ENCODE measurements around the gene DHRS4.
A peak's percentile ranks its signal among the peaks of the same experiment; 100 is the strongest.

The DHRS4 gene

DNA sequence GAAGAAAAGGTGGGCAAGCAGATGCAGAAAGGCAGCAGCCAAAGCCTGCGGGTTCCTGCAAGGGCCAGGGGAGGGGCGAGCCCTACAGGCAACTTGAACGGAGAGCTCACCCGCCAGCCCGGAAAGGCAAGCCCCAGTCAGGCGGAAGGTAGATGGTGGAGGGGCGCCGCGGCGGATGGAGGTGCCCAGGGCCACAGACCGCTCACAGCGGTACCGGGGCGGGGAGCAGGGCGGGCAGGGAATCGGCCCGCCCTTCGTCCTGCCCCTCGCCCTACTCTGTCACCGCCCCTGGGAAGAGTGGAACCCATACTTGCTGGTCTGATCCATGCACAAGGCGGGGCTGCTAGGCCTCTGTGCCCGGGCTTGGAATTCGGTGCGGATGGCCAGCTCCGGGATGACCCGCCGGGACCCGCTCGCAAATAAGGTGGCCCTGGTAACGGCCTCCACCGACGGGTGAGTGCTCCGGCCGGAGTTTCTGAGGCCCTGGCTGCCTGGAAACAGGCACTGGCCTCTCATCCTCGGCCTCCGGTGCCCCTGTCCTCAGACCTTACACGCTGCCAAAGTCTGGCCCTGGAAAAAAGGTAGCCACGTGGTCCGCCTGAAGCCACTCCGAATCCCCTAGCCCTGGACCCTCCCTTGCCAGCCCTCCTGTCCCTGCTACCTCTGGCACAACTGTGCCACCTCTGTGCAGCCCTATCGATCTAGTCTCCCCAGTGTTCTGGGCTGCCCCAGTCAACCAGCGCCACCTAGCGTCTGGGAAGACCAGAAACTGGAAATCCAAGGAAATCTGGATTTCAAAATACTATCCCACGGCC lies at the start of gene DHRS4:
DHRS4 (plus strand) TSS at position 307 of the 815 bp plus-strand sequence; CDS start at position 326, 19 bp downstream.
- H3K9me3 Mint-ChIP-seq, result no peaks in the 10 kb centered on the region
- peaks cover 30% of the 10 kb centered on the region for H3K4me1 Mint-ChIP-seq
- DNase-seq (ENCODE audit: low spot score in 2 of 2), result peak; percentile 68 to 89
- peaks cover 18% of the 10 kb centered on the region for H3K36me3 Mint-ChIP-seq
- ATAC-seq, result peak; percentile 99
- H3K4me3 Mint-ChIP-seq, result peak within 1 kb of the TSS; percentile 93
- H3K27ac Mint-ChIP-seq, result peak within 1 kb of the TSS; percentile 92

DNA sequence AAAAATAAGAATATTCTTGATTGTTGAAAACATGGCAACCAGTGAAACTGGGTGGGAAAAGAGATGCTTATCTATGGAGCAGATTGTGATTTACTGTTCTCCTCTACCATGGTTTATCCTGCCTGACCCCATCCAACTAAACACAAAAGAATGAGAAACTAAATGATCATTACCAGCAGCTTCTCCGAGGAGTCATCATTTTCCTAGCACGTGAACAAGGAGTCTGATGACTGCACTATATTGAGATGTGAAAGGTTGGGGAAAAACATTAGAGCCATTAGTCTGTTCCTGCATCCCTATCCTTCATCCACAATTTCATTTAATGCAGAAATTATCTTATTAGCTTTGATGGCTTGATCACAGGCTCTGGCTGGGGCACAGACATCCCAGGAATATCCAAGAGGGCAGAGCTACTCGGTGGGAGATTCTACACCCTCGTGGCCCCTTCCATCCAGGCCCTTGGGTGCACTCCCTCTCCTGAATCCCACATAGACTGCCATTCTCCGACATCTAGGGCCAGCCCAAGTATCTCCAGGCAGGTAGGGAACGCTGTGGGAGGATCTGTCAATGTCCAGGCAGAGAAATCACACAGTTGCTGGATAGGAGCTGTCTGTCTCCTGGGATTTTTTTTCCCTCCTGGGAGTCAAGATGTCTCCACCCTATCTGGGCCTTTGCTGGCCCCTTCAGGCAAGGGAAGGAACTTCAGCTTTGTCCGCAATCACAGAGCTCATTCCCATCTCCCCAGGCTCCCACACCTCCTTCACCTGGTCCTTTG lies 43.3 kb upstream of the DHRS4 start:
- peak; percentile 39 for ATAC-seq
- no peaks in the 10 kb centered on the region for H3K9me3 Mint-ChIP-seq
- no peak overlapping the region for H3K4me3 Mint-ChIP-seq
- no peak overlapping the region for H3K27ac Mint-ChIP-seq
- H3K4me1 Mint-ChIP-seq, result peaks cover 6% of the 10 kb centered on the region
- no peak for DNase-seq (ENCODE audit: low spot score in 2 of 2)
- no peaks in the 10 kb centered on the region for H3K36me3 Mint-ChIP-seq

DNA sequence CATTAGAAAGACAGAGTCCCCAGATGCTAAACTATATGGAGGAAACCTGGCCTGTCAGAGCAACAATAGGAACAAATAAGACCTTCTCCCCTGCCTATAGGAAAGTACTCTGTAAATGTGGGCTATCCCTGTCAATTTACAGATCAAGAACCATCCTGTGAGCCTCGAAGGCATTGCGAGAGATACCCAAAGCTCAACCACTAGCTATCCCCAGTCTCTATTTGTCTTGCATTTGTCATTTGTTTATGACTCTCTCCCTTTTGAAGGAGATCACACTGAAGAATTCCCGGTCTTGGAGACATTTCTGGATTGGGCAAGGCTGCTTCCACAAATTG lies 42.7 kb upstream of the DHRS4 start:
- no peak overlapping the region for H3K4me3 Mint-ChIP-seq
- DNase-seq (ENCODE audit: low spot score in 2 of 2), result no peak
- ATAC-seq, result no peak
- peaks cover 6% of the 10 kb centered on the region for H3K4me1 Mint-ChIP-seq
- H3K9me3 Mint-ChIP-seq, result no peaks in the 10 kb centered on the region
- H3K36me3 Mint-ChIP-seq, result no peaks in the 10 kb centered on the region
- no peak overlapping the region for H3K27ac Mint-ChIP-seq

DNA sequence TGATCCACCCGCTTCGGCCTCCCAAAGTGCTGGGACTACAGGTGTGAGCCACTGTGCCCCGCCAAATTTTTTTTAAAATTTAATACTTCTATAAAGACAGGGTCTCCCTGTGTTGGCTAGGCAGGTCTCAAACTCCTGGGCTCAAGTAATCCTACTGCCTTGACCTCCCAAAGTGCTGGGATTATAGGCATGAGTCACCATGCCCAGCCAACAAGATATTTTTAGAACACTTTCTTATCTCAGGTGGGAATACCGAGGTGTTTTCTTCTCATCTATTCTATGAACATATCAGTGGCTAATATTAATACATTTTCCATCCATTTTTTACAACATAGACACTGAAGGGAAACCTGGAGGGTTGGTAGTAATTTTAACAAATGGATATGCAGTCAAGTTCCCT lies 38.0 kb upstream of the DHRS4 start:
- peaks cover 4% of the 10 kb centered on the region for H3K9me3 Mint-ChIP-seq
- ATAC-seq, result no peak
- H3K36me3 Mint-ChIP-seq, result no peaks in the 10 kb centered on the region
- no peak for DNase-seq (ENCODE audit: low spot score in 2 of 2)
- H3K4me1 Mint-ChIP-seq, result no peaks in the 10 kb centered on the region
- H3K4me3 Mint-ChIP-seq, result no peak overlapping the region
- H3K27ac Mint-ChIP-seq, result no peak overlapping the region

DNA sequence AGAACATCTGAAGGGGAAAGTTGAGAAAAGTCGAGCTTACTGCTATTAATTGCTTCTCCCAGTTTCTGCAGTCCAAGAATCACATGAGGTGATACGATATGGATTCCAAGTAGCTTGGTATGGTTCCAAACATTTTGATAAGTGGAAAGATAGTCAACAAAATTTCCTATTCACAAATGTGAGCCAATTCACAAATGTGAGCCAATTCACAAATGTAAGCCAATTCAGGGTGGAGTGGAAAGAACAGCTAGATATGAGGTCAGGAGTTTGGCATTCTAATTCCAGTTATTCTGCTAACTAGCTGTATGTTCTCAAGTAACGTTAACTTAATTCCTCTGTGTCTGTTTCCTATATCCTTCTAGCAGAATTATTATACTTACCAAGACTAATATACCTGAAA lies 37.6 kb upstream of the DHRS4 start:
- no peak for DNase-seq (ENCODE audit: low spot score in 2 of 2)
- Mint-ChIP-seq H3K36me3 (no peaks in the 10 kb centered on the region), H3K9me3 (peaks cover 4% of the 10 kb centered on the region), H3K4me1 (no peaks in the 10 kb centered on the region), H3K27ac (no peak overlapping the region), H3K4me3 (no peak overlapping the region)
- no peak for ATAC-seq

DNA sequence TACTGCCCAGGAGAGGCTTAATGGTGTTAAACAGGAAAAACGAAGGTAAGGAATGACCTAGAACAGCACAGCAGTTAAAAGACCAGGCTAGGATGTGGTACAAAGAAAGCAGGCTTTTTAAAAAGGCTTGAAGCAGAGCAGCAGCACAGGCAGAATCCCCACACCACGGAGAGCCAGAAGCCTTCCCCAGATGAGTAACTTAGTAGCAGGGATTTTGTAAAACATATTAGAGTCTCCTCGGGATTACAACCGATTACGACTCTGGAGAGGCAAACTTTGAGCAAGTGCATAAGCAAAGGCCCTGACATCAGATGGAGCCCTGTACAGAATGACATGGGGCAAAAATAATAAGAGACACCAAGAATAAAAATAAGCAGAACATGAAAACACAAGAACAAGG lies 37.1 kb upstream of the DHRS4 start:
- Mint-ChIP-seq H3K4me1 (no peaks in the 10 kb centered on the region), H3K27ac (no peak overlapping the region)
- ATAC-seq, result no peak

DNA sequence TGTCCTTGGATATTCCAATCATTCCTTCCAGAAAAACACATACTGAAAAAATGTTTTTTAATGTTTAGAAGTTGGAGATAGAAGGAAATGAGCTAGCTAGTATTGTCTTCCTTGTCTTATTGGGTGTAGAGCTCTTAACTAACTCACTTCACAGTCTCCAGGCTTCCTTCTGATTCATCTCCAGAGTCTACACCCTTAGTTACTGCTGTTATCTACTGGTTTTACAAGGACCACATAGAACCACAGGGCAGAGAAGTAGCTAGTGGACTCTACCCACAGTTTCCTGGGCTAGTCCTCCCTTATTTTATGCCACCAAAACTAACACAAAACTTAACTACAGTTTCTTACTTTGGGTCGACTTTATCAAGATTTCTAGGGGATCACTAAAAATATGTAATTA lies 31.0 kb upstream of the DHRS4 start:
- Mint-ChIP-seq H3K4me3 (no peak overlapping the region), H3K27ac (no peak overlapping the region), H3K4me1 (no peaks in the 10 kb centered on the region), H3K36me3 (no peaks in the 10 kb centered on the region), H3K9me3 (peaks cover 4% of the 10 kb centered on the region)
- DNase-seq (ENCODE audit: low spot score in 2 of 2) (no peak), ATAC-seq (no peak)

More for the DNA sequence above, 37.1 kb upstream of the DHRS4 start:
- Mint-ChIP-seq H3K4me3 (no peak overlapping the region), H3K36me3 (no peaks in the 10 kb centered on the region), H3K9me3 (peaks cover 4% of the 10 kb centered on the region)
- DNase-seq (ENCODE audit: low spot score in 2 of 2), result no peak

DNA sequence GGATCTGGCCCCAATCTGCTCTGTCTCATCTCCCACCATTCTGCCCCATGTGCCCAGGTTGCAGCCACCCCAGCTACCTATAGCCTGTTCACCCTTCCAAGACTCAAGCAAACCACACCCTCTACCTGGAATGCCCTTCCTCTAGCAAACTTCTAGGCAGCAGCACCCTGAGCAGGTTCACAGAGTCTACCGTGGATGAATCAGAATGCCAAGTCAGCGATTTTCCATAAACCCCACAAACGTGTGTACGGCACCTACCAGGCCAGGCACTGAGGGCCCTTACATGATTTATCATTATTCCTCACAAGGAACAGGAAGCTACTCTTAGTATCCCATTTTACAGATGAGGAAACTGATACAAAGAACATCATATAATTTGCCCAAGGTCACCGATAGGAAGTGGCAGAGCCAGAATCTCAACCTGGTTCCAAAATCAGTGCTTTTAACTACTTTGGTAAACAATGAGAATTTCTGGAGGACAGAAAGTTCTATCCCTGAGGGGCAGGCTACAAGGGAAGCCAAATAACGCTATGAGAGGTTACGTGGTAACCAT lies 28.0 kb upstream of the DHRS4 start:
- Mint-ChIP-seq H3K4me1 (no peaks in the 10 kb centered on the region), H3K4me3 (no peak overlapping the region), H3K9me3 (no peaks in the 10 kb centered on the region), H3K27ac (no peak overlapping the region), H3K36me3 (no peaks in the 10 kb centered on the region)
- ATAC-seq (no peak), DNase-seq (ENCODE audit: low spot score in 2 of 2) (no peak)

DNA sequence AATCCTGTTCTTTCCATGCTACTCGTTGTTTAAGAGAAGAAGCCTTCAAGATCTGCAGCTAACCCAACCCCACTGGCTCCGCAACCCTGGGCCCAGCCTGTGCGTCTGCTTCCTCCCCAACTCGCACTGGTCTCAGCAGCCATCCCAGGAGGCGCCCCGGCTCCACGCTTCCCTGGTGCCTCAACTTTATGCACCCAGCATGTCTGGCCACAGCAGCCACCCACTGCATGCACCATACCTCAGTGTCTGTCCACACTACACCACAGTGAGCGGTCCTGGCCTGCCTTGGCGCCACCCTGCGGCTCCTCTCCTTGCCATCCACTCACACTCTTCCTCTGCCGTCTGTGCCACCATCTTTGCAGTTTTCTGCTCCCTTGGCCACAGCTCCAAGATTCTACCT lies 27.0 kb upstream of the DHRS4 start:
- no peak for DNase-seq (ENCODE audit: low spot score in 2 of 2)
- Mint-ChIP-seq H3K4me1 (no peaks in the 10 kb centered on the region), H3K4me3 (no peak overlapping the region), H3K27ac (no peak overlapping the region), H3K9me3 (no peaks in the 10 kb centered on the region), H3K36me3 (no peaks in the 10 kb centered on the region)
- no peak for ATAC-seq

DNA sequence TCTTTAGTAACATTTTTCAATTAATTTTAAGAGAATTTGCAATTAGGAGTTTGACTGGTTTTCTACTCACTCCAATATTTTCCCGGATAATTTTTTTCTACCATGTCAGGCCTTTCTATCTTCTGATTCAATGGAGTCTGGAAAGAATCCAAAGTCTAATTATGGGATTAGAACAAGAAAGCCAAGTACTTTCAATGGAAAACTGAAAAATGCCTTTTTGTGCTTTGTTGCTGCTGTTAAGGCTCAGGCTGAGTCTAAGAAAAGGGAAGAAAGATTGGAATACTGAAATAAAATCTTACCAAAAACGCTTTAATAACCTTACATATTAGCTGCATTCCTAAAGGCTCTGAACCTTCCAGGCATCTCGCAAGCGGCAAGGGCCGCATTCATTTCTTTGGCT lies 24.4 kb upstream of the DHRS4 start:
- no peak overlapping the region for H3K4me3 Mint-ChIP-seq
- no peaks in the 10 kb centered on the region for H3K9me3 Mint-ChIP-seq
- no peak for ATAC-seq
- DNase-seq (ENCODE audit: low spot score in 2 of 2), result no peak
- no peaks in the 10 kb centered on the region for H3K36me3 Mint-ChIP-seq
- H3K4me1 Mint-ChIP-seq, result no peaks in the 10 kb centered on the region
- H3K27ac Mint-ChIP-seq, result no peak overlapping the region

DNA sequence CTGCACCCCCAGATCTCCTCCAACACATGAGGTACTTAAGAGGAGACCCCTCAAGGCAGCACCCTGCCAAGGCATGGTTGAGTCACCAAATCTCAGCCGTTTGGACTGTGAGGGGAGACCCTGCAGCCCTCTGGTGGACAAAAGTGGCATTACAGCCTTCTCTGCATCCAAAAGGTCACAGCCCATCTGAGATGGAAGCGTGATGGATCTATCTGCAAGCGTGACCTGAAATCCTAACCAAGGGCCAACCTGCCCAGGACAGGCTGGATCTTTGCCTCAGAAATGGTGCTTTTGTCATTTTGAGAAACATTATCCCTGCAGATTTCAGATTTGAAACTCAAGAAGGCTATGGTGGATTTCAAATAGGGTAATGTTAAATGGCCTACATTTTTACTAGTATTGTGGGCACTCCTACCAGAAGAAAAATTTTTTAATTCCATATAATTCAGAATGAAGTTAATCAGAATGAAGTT lies 23.7 kb upstream of the DHRS4 start:
- Mint-ChIP-seq H3K4me3 (no peak overlapping the region), H3K27ac (no peak overlapping the region), H3K36me3 (no peaks in the 10 kb centered on the region), H3K4me1 (no peaks in the 10 kb centered on the region), H3K9me3 (no peaks in the 10 kb centered on the region)
- DNase-seq (ENCODE audit: low spot score in 2 of 2), result peak; percentile 82 to 92
- ATAC-seq, result peak; percentile 88

DNA sequence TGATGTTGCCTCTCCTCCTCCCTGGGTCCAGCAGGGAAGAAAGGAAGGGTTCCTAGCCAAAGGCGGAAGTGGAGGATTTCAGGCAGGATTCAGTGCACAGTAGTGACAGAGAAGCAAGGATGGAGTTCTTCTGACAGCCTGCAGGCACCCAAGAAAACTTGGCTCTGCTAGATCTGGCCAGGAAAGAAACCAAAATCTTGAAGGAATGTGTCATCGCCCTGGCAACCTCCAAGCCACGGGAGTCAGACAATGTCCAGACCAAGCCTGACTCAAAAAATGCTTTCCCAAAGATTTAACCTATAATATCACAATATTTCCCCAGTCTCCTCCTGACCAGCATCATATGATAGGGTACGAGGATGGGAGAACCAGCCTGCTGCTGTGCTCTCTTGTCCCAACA lies 22.8 kb upstream of the DHRS4 start:
- Mint-ChIP-seq H3K9me3 (no peaks in the 10 kb centered on the region), H3K27ac (no peak overlapping the region), H3K4me1 (no peaks in the 10 kb centered on the region), H3K36me3 (no peaks in the 10 kb centered on the region), H3K4me3 (no peak overlapping the region)
- DNase-seq (ENCODE audit: low spot score in 2 of 2) (no peak), ATAC-seq (no peak)

DNA sequence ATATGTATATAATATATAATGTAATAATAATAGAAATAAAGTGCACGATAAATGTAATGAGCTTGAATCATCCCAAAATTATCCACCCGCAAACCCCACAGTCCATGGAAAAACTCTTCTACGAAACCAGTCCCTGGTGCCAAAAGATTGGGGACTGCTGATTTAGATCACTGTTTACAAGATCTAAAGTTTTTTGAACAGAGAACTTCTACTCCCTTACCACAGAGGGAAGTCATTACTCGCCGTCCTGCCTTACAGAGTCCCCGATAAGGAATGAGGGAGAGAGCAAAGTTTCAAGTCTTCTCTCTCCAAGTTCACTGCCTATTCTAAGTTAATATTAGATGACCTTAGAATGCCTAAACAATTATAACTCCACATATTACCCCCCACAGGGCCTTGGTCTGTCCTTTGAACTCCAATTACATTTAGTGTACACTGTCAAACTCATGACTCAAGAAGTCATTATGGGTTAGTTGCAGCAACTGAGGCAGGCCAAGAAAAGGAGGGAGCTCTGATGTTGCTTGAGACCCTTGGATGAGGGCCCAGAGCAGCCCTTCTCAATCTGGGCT lies 21.8 kb upstream of the DHRS4 start:
- Mint-ChIP-seq H3K4me3 (no peak overlapping the region), H3K36me3 (no peaks in the 10 kb centered on the region), H3K4me1 (no peaks in the 10 kb centered on the region), H3K27ac (no peak overlapping the region), H3K9me3 (no peaks in the 10 kb centered on the region)
- DNase-seq (ENCODE audit: low spot score in 2 of 2) (no peak), ATAC-seq (no peak)

DNA sequence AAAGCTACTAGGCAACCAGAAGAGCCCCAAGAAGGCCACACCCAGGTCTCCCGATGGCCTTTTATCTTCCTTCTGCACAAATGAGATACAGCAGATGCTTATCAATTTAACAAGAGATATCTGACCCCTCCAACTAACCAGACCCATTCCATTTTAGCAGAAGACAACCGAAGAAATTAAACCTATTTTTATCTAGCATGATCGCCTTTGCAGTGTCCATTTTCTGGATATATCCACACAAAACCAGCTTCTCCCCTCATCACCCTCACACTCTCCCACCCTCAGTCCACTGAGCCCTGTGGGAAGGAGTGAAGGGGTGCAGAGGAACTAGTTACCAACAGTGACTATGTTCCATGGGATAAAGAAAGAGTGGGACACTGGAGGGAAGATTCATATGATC lies 20.9 kb upstream of the DHRS4 start:
- ATAC-seq (no peak), DNase-seq (ENCODE audit: low spot score in 2 of 2) (no peak)
- Mint-ChIP-seq H3K4me3 (no peak overlapping the region), H3K36me3 (no peaks in the 10 kb centered on the region), H3K9me3 (no peaks in the 10 kb centered on the region), H3K4me1 (no peaks in the 10 kb centered on the region), H3K27ac (no peak overlapping the region)

DNA sequence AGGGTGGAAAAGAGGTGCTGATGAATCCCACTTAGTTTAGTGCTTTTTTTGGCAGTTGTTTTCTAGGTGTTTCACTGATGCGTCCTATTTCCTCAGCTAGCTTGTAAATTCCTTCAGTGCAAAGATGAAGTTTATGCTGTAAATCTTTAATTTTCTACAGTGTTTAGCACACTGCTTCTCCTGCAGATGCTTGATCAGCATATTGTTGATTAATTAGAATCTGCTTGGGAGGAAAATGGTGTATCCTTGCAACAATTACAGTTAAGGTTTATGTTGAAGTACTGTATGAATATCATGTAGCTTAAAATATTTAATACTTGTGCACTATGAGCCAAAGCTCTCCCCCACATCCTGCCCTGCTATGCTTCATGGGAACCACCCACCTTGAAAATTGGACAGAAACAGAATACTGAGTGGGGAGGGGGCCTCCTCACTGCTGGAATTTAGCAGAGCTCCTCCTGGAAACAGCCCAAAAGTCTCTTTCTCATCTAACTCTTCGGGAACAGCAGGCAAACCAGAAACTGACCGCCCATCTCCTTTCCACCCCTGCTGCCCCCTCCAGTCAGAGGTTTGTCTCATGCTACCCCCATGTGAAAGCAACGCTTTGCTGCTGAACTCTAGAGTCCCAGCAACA lies 20.3 kb upstream of the DHRS4 start:
- ATAC-seq (no peak), DNase-seq (ENCODE audit: low spot score in 2 of 2) (no peak)
- H3K9me3 Mint-ChIP-seq, result no peaks in the 10 kb centered on the region
- H3K4me1 Mint-ChIP-seq, result no peaks in the 10 kb centered on the region
- no peaks in the 10 kb centered on the region for H3K36me3 Mint-ChIP-seq
- H3K27ac Mint-ChIP-seq, result no peak overlapping the region
- H3K4me3 Mint-ChIP-seq, result no peak overlapping the region

Data from stimulated activated effector memory CD8-positive, alpha-beta T cell treated with anti-CD3 and anti-CD28 coated beads, Interleukin-12 subunit alpha, Interleukin-12 subunit beta, amount 100 ng/mL, for 72 hours (primary cell).